IMR-90 (cell line): Measurements from ENCODE around the gene TMEM9. TPM values are rescaled to one million over a fixed set of nuclear protein-coding genes. Genes with fewer than 3 reads are reported as not detected.

Source experiments
- ATAC-seq: fragments of 200-7000 bp; cut with Tn5 transposase; 2 replicates; pipeline ENCODE4 v1.9.1; 2020; ENCODE audit warnings: low read depth, mild to moderate bottlenecking, moderate library complexity
- BruUV-seq: library from RNA; stranded (reverse); fragments of 400-500 nt; replicated peaks from 2 replicates; lab custom pipeline; 2021; lab: Mats Ljungman, UMichigan
- CTCF ChIA-PET: fragments of 300-600 bp; formaldehyde crosslinking; extraction: SDS; loops from one replicate; lab custom pipeline; 2021; ENCODE audit warnings: antibody characterized with exemption; lab: Yijun Ruan, JAX
- POLR2A ChIA-PET: fragments of 300-600 bp; sonication (Branson Sonifier 250); formaldehyde crosslinking; loops from one replicate; lab custom pipeline; 2022; ENCODE audit warnings: antibody characterized with exemption; ENCODE audit not compliant: unreplicated experiment; lab: Charles Lee
- DNase-seq: peaks from one replicate; pipeline ENCODE4 v3.0.0; 2013
- H2AFZ ChIP-seq: replicated peaks from 2 replicates; pipeline ENCODE3; 2013; ENCODE audit warnings: low read length, mild to moderate bottlenecking; ENCODE audit not compliant: poor library complexity
- H2AK5ac ChIP-seq: 2 replicates; pipeline ENCODE4 v1.6.1; 2013; ENCODE audit warnings: low read depth, low read length, inconsistent platforms
- H2AK9ac ChIP-seq: replicated peaks from 2 replicates; pipeline ENCODE3; 2013; ENCODE audit warnings: mild to moderate bottlenecking, low read depth, low read length, moderate library complexity; ENCODE audit not compliant: poor library complexity
- H2BK120ac ChIP-seq: 2 replicates; pipeline ENCODE4 v1.6.1; 2013; ENCODE audit warnings: low read depth, low read length, inconsistent platforms
- H2BK15ac ChIP-seq: 3 replicates; pipeline ENCODE4 v1.6.1; 2013; ENCODE audit warnings: low read depth, low read length, inconsistent platforms
- H2BK20ac ChIP-seq: 2 replicates; pipeline ENCODE4 v1.6.1; 2013; ENCODE audit warnings: low read depth, mild to moderate bottlenecking, inconsistent platforms, low read length, moderate library complexity
- H2BK5ac ChIP-seq: 2 replicates; pipeline ENCODE4 v1.6.1; 2013; ENCODE audit warnings: mild to moderate bottlenecking, low read depth, low read length, inconsistent platforms; ENCODE audit not compliant: poor library complexity, severe bottlenecking
- H3K14ac ChIP-seq: replicated peaks from 2 replicates; pipeline ENCODE4 v1.6.1; 2013; ENCODE audit warnings: low read depth, low read length, inconsistent platforms
- H3K18ac ChIP-seq: 2 replicates; pipeline ENCODE4 v1.6.1; 2013; ENCODE audit warnings: low read depth, low read length, control low read depth
- H3K23ac ChIP-seq: 2 replicates; pipeline ENCODE4 v1.6.1; 2013; ENCODE audit warnings: low read depth, low read length, inconsistent platforms
- H3K27ac ChIP-seq: 2 replicates; pipeline ENCODE4 v1.5.1; 2013; ENCODE audit warnings: mild to moderate bottlenecking, control low read depth, low read length; ENCODE audit not compliant: insufficient read depth
- H3K27me3 ChIP-seq: 2 replicates; pipeline ENCODE4 v1.6.1; 2013; ENCODE audit warnings: low read length; ENCODE audit not compliant: control insufficient read depth, insufficient read depth
- H3K36me3 ChIP-seq: 2 replicates; pipeline ENCODE4 v1.6.1; 2013; ENCODE audit warnings: low read length, mixed read lengths; ENCODE audit not compliant: control insufficient read depth, insufficient read depth
- H3K4ac ChIP-seq: 2 replicates; pipeline ENCODE4 v1.6.1; 2013; ENCODE audit warnings: low read depth, low read length, inconsistent platforms
- H3K4me1 ChIP-seq: 2 replicates; pipeline ENCODE4 v1.6.1; 2013; ENCODE audit warnings: low read length, mixed read lengths; ENCODE audit not compliant: control insufficient read depth, insufficient read depth
- H3K4me2 ChIP-seq: 2 replicates; pipeline ENCODE4 v1.6.1; 2013; ENCODE audit warnings: low read depth, mild to moderate bottlenecking, control low read depth, low read length, moderate library complexity
- H3K4me3 ChIP-seq: 2 replicates; pipeline ENCODE4 v1.5.1; 2013; ENCODE audit warnings: low read depth, mild to moderate bottlenecking, control low read depth, low read length, moderate library complexity; ENCODE audit not compliant: insufficient read depth
- H3K56ac ChIP-seq: 2 replicates; pipeline ENCODE4 v1.6.1; 2013; ENCODE audit warnings: low read length, inconsistent platforms; ENCODE audit not compliant: insufficient read depth; ENCODE audit errors: extremely low read depth
- H3K79me1 ChIP-seq, 2 experiments: 2 replicates each; pipeline ENCODE4 v1.6.1; 2013; ENCODE audit warnings: low read length in 2 of 2, inconsistent platforms in 1 of 2, low read depth in 1 of 2
- H3K9ac ChIP-seq: 2 replicates; pipeline ENCODE4 v1.6.1; 2013; ENCODE audit warnings: low read depth, low read length, control low read depth
- H3K9me1 ChIP-seq: 2 replicates; pipeline ENCODE4 v1.6.1; 2013; ENCODE audit warnings: low read length, inconsistent platforms; ENCODE audit not compliant: insufficient read depth
- H3K9me3 ChIP-seq: 2 replicates; pipeline ENCODE4 v1.6.1; 2013; ENCODE audit warnings: low read length; ENCODE audit not compliant: control insufficient read depth, insufficient read depth
- H4K20me1 ChIP-seq: 2 replicates; pipeline ENCODE4 v1.6.1; 2013; ENCODE audit warnings: low read length, inconsistent platforms; ENCODE audit not compliant: insufficient read depth
- H4K5ac ChIP-seq: 2 replicates; pipeline ENCODE4 v1.6.1; 2013; ENCODE audit warnings: mild to moderate bottlenecking, low read depth, low read length, control low read depth
- H4K8ac ChIP-seq, 2 experiments: 2 replicates each; pipeline ENCODE4 v1.6.1; 2013; ENCODE audit warnings: low read depth in 2 of 2, low read length in 2 of 2, control low read depth in 1 of 2, inconsistent platforms in 1 of 2
- H4K91ac ChIP-seq: 2 replicates; pipeline ENCODE4 v1.6.1; 2013; ENCODE audit warnings: low read depth, low read length, inconsistent platforms; ENCODE audit not compliant: insufficient read depth
- BHLHE40 ChIP-seq: fragments of 150-350 bp; IDR thresholded peaks from 2 replicates; pipeline ENCODE4 v1.6.1; 2016; ENCODE audit warnings: mild to moderate bottlenecking, low read depth, low read length
- CEBPB ChIP-seq: IDR thresholded peaks from 2 replicates; pipeline ENCODE4 v1.6.1; 2012; ENCODE audit warnings: low read depth, low read length, improper control_type of control experiment
- FOS ChIP-seq: fragments of 150-350 bp; IDR thresholded peaks from 2 replicates; pipeline ENCODE4 v1.6.1; 2016; ENCODE audit warnings: low read depth, low read length
- NFE2L2 ChIP-seq: fragments of 150-350 bp; IDR thresholded peaks from 2 replicates; pipeline ENCODE4 v1.6.1; 2016; ENCODE audit warnings: low read depth, mild to moderate bottlenecking, low read length
- RCOR1 ChIP-seq: IDR thresholded peaks from 2 replicates; pipeline ENCODE4 v1.6.1; 2012; ENCODE audit warnings: mild to moderate bottlenecking, low read length, improper control_type of control experiment; ENCODE audit not compliant: insufficient replicate concordance
- RFX5 ChIP-seq: IDR thresholded peaks from 2 replicates; pipeline ENCODE4 v1.8.0; 2012; ENCODE audit warnings: low read depth, mild to moderate bottlenecking, low read length, moderate library complexity
- SMC3 ChIP-seq: fragments of 150-350 bp; IDR thresholded peaks from 2 replicates; pipeline ENCODE4 v1.6.1; 2016; ENCODE audit warnings: low read depth, mild to moderate bottlenecking, antibody characterized with exemption, low read length, moderate library complexity
- USF2 ChIP-seq: fragments of 150-350 bp; IDR thresholded peaks from 2 replicates; pipeline ENCODE4 v1.6.1; 2017; ENCODE audit warnings: mild to moderate bottlenecking, antibody characterized with exemption, low read length, low read depth
- WGBS, 2 experiments: methylation state at CpG; one replicate each; pipeline versions ENCODE4 v1.1.5 to v1.1.7; 2013; ENCODE audit warnings: missing lambda C conversion rate in 2 of 2; ENCODE audit not compliant: insufficient read length in 1 of 2; ENCODE audit errors: extremely low coverage in 2 of 2; 5-methylcytosine and 5-hydroxymethylcytosine counted together
- dilution Hi-C: fragments of 300-500 bp; cut with HindIII; formaldehyde crosslinking; loops from one replicate; pipeline ENCODE4 v1.14.3; 2018; ENCODE audit warnings: low sequenced_read_pairs; ENCODE audit not compliant: unreplicated experiment
- in situ Hi-C: fragments of 300-500 bp; cut with MboI; formaldehyde crosslinking; loops from 3 replicates; pipeline ENCODE4 v1.14.3; 2019; ENCODE audit warnings: low sequenced_read_pairs, inconsistent platforms, mixed read lengths
- intact Hi-C: fragments of 100-400 bp; cut with micrococcal nuclease; formaldehyde crosslinking; loops from 2 replicates; pipeline ENCODE4 v1.10.0; 2022
- polyA plus RNA-seq, 3 experiments: library from polyadenylated mRNA; depleted of rRNA; stranded (reverse); fragments of >200 nt; gene quantifications; 2 replicates each; pipeline ENCODE4 v1.2.3, GENCODE V29; 2012; ENCODE audit warnings: low replicate concordance in 1 of 3
- total RNA-seq: library from RNA; depleted of rRNA; stranded (reverse); fragments of >200 nt; gene quantifications from 2 replicates; pipeline ENCODE4 v1.2.3, GENCODE V29; 2012

TMEM9 gene
- total and polyA plus RNA-seq, 2 of the 4 experiments (the other 2 are of a cell fraction) = 76.7 to 107 TPM

- Histone ChIP-seq H3K36me3 (peaks cover 18% of the 10 kb centered on the region; the same call in 1 of the 2 replicates), H2BK120ac (no peak overlapping the region), H2BK20ac (no peak overlapping the region), H4K8ac (no peak overlapping the region), H3K18ac (no peak overlapping the region), H3K4ac (no peak overlapping the region), H3K4me2 (no peak overlapping the region), H3K4me1 (peaks cover 2% of the 10 kb centered on the region; the same call in 1 of the 2 replicates), H3K14ac (no peak overlapping the region), H3K9me1 (peaks cover 4% of the 10 kb centered on the region), H2BK5ac (no peak overlapping the region), H2AK9ac (no peak overlapping the region), H2BK15ac (no peak overlapping the region), H2AFZ (no peak overlapping the region), H3K27me3 (no peaks in the 10 kb centered on the region), H3K79me1 (peaks cover 0 to 7% of the 10 kb centered on the region in 2 experiments; a peak in 2 of 4 replicates), H3K4me3 (no peak overlapping the region), H4K20me1 (no peaks in the 10 kb centered on the region), H4K5ac (no peak overlapping the region), H2AK5ac (no peak overlapping the region), H3K9ac (no peak overlapping the region), H3K27ac (no peak overlapping the region), H3K9me3 (no peaks in the 10 kb centered on the region), H3K56ac (no peak overlapping the region), H4K91ac (no peak overlapping the region), H3K23ac (no peak overlapping the region)
- in situ Hi-C loops (no loop called here), intact Hi-C loops (no loop called here), dilution Hi-C loops (no loop called here)
- no TSS peak for BruUV-seq
- ChIA-PET POLR2A (no interaction called here), CTCF (no interaction called here)
- 60% methylated on average over 1 of the region's 4 CpGs; no CpG with 5 or more reads in 1 of the 2 experiments for WGBS, 2 experiments
- no peak for DNase-seq
- TF ChIP-seq BHLHE40 = no peak
- TF ChIP-seq RCOR1 = no peak
- TF ChIP-seq USF2 = no peak
- no peak for TF ChIP-seq SMC3
- TF ChIP-seq CEBPB = no peak
- TF ChIP-seq RFX5 = no peak
- no peak for TF ChIP-seq NFE2L2
- TF ChIP-seq FOS = no peak
- ATAC-seq = no peak
Observed at GRCh38 chr1:201131398-201131797, 22.9 kb downstream of the TMEM9 start.
